Measurements from ENCODE around the gene SLFN14. TPM values are rescaled to one million over a fixed set of nuclear protein-coding genes. Genes with fewer than 3 reads are reported as not detected.

Gene SLFN14
- total and polyA plus RNA-seq, 3 donors from 2014 or later, result 0.30 to 0.55 (median 0.37) TPM

GRCh38 chr17:35597604-35598003 is 37.0 kb upstream of the SLFN14 start:
- no peaks in the 10 kb centered on the region for H3K4me1 ChIP-seq
- no peak overlapping the region for H3K27ac ChIP-seq
- intact Hi-C loops (cut with DNase I; ENCODE audit: low total_unique reads), result no loop called here
- H3K36me3 ChIP-seq (ENCODE audit: low read depth, missing control alignments), result no peaks in the 10 kb centered on the region
- WGBS, 2 donors, result 53 to 63% methylated on average over 5 of the region's 5 CpGs
- H3K27me3 ChIP-seq, result no peaks in the 10 kb centered on the region
- H3K4me3 ChIP-seq, result no peak overlapping the region
- DNase-seq, result no peak
- TF ChIP-seq POLR2A (IDR thresholded peaks at IDR 0.05) (no peak), CTCF (IDR thresholded peaks at IDR 0.05) (no peak)
- H3K9me3 ChIP-seq, result no peaks in the 10 kb centered on the region

- intact Hi-C loops (cut with DNase I; ENCODE audit: low total_unique reads), result no loop called here
- H3K27me3 ChIP-seq, result no peaks in the 10 kb centered on the region
These were observed 36.1 kb upstream of the SLFN14 start for GRCh38 chr17:35596530-35597233.

GRCh38 chr17:35596072-35596471 is 35.5 kb upstream of the SLFN14 start:
- intact Hi-C loops (cut with DNase I; ENCODE audit: low total_unique reads), result no loop called here
- no peaks in the 10 kb centered on the region for H3K36me3 ChIP-seq (ENCODE audit: low read depth, missing control alignments)

More at GRCh38 chr17:35596530-35597233, 36.1 kb upstream of the SLFN14 start:
- Histone ChIP-seq H3K9me3 (no peaks in the 10 kb centered on the region), H3K36me3 (ENCODE audit: low read depth, missing control alignments) (no peaks in the 10 kb centered on the region), H3K4me1 (no peaks in the 10 kb centered on the region), H3K4me3 (peak overlapping the region in 1 of 2 donors; percentile 27), H3K27ac (no peak overlapping the region)
- 67 to 82% methylated on average over 30 to 54 of the region's 54 CpGs for WGBS, 2 donors
- TF ChIP-seq POLR2A (IDR thresholded peaks at IDR 0.05) (no peak), CTCF (IDR thresholded peaks at IDR 0.05) (peak in 2 of 3 experiments; percentile 27 to 44)
- peak; percentile 29 for DNase-seq

GRCh38 chr17:35588196-35588920 is 27.7 kb upstream of the SLFN14 start:
- H3K36me3 ChIP-seq (ENCODE audit: low read depth, missing control alignments), result no peaks in the 10 kb centered on the region
- 30 to 54% methylated on average over 12 of the region's 12 CpGs for WGBS, 2 donors
- H3K4me3 ChIP-seq, result peak overlapping the region; percentile 95 to 97
- intact Hi-C loops (cut with DNase I; ENCODE audit: low total_unique reads), result no loop called here
- TF ChIP-seq POLR2A (IDR thresholded peaks at IDR 0.05), result no peak
- no peak for TF ChIP-seq CTCF (IDR thresholded peaks at IDR 0.05)
- no peaks in the 10 kb centered on the region for H3K27me3 ChIP-seq
- peaks cover 13% of the 10 kb centered on the region for H3K4me1 ChIP-seq
- H3K9me3 ChIP-seq, result no peaks in the 10 kb centered on the region
- no peak for DNase-seq
- H3K27ac ChIP-seq, result peak overlapping the region; percentile 90 to 94

More at GRCh38 chr17:35596072-35596471, 35.5 kb upstream of the SLFN14 start:
- TF ChIP-seq CTCF (IDR thresholded peaks at IDR 0.05) (no peak), POLR2A (IDR thresholded peaks at IDR 0.05) (no peak)
- DNase-seq, result no peak
- Histone ChIP-seq H3K27ac (no peak overlapping the region), H3K9me3 (no peaks in the 10 kb centered on the region), H3K27me3 (no peaks in the 10 kb centered on the region), H3K4me3 (peak overlapping the region in 1 of 2 donors; percentile 27), H3K4me1 (no peaks in the 10 kb centered on the region)
- 60 to 64% methylated on average over 4 of the region's 4 CpGs for WGBS, 2 donors
